ENCODE results near the gene FTCDNL1. TPM values are rescaled to one million over a fixed set of nuclear protein-coding genes. Genes with fewer than 3 reads are reported as not detected.

Gene FTCDNL1
- total RNA-seq, 3 donors from 2014 or later, result 2.1 to 5.1 (median 2.3) TPM

DNA sequence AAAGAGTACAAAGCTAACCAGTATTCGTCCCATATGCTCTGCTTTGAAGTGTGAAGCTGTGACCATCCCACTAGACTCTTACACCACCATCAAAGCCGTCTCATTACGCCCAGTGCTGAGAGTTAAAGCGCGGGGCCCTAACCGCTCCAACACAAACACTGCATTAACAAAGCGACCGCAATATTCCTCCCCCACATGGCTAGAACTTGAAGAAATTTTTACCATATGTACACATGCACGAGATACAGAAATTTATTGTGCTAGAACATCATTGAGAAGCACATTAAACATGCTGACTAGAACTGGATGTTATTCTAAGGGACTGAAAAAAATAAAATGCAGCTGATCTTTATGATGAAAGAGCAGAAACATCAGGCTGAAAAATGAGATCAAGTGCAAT is 20.5 kb downstream of the FTCDNL1 start:
- H3K4me1 ChIP-seq (ENCODE audit: low read depth), result no peaks in the 10 kb centered on the region
- intact Hi-C loops (cut with DNase I, micrococcal nuclease), result no loop called here
- H3K9me3 ChIP-seq, result no peaks in the 10 kb centered on the region

DNA sequence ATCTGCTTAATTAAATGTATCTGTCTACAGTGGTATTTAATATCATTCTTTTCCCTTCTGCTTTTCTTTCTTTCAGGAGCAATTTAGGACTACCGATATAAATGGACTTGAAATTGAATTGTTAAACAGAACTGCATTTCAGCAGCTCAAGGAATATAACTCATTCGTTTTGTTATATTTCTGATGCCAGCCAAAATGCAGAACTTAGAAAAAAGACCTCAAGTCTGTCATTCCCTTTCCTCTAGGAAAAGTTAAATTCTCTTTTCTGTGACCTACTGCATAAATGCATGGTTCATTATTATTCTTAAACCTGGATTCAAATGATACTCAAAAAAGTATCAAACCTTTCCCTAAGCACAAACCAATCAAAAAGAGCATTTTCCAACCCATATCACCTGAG is 21.4 kb downstream of the FTCDNL1 start:
- TF ChIP-seq, protein P1, sequence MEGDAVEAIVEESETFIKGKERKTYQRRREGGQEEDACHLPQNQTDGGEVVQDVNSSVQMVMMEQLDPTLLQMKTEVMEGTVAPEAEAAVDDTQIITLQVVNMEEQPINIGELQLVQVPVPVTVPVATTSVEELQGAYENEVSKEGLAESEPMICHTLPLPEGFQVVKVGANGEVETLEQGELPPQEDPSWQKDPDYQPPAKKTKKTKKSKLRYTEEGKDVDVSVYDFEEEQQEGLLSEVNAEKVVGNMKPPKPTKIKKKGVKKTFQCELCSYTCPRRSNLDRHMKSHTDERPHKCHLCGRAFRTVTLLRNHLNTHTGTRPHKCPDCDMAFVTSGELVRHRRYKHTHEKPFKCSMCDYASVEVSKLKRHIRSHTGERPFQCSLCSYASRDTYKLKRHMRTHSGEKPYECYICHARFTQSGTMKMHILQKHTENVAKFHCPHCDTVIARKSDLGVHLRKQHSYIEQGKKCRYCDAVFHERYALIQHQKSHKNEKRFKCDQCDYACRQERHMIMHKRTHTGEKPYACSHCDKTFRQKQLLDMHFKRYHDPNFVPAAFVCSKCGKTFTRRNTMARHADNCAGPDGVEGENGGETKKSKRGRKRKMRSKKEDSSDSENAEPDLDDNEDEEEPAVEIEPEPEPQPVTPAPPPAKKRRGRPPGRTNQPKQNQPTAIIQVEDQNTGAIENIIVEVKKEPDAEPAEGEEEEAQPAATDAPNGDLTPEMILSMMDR (IDR thresholded peaks at IDR 0.05), result no peak
- DNase-seq (no peak), ATAC-seq (no peak)
- H3K36me3 ChIP-seq (ENCODE audit: low read depth), result no peaks in the 10 kb centered on the region
- no peak overlapping the region for H3K4me3 ChIP-seq
- H3K4me1 ChIP-seq (ENCODE audit: low read depth), result no peaks in the 10 kb centered on the region
- intact Hi-C loops (cut with DNase I, micrococcal nuclease), result no loop called here
- H3K9me3 ChIP-seq, result no peaks in the 10 kb centered on the region

More for the DNA sequence above, 20.5 kb downstream of the FTCDNL1 start:
- no peaks in the 10 kb centered on the region for H3K36me3 ChIP-seq (ENCODE audit: low read depth)
- TF ChIP-seq, protein P1 (IDR thresholded peaks at IDR 0.05), result no peak
- no peak for ATAC-seq
- no peak overlapping the region for H3K4me3 ChIP-seq
- no peak for DNase-seq

DNA sequence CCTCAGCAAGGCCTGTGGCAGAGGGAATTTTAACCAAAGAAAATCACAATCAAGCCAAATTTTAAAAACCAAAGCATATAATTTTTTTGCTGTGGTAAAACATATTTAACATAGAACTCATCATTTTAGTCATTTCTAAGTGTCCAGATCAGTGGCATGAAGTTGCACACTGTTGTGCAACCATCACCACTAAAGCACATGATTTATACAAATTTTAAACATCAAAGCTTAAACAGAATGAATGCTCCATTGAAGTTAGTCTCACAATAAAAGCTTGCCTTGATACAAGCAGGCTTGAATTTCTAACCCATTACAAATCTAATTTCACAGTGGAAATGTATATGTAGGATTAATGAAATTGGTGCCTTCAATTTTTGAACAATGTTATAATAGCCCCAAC is 31.2 kb downstream of the FTCDNL1 start:
- H3K4me1 ChIP-seq (ENCODE audit: low read depth), result peaks cover 3% of the 10 kb centered on the region
- H3K4me3 ChIP-seq, result no peak overlapping the region
- DNase-seq (no peak), ATAC-seq (no peak)
- TF ChIP-seq, protein P1 (IDR thresholded peaks at IDR 0.05), result no peak
- H3K9me3 ChIP-seq, result no peaks in the 10 kb centered on the region
- no peaks in the 10 kb centered on the region for H3K36me3 ChIP-seq (ENCODE audit: low read depth)
- intact Hi-C loops (cut with DNase I, micrococcal nuclease), result no loop called here

DNA sequence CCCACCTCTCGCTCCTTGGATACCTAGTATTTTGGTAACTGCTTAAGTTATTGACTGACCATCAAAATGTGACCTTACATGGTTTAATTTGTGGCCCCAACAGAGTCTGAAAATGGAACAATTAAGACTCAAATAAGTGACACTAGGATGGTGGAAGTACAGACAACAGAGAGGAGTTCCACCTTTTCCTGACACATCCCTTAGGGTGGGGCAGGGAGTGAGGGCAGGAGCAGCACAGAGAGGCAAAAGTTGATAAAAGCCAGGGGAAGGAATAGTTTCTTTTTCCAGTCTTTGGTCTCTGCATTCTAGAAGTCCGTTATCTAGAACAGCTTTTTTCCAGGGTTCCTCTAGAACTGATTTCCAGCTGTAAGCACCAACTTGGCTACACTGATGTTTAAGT is 32.2 kb downstream of the FTCDNL1 start:
- Histone ChIP-seq H3K4me3 (no peak overlapping the region), H3K9me3 (no peaks in the 10 kb centered on the region), H3K36me3 (ENCODE audit: low read depth) (no peaks in the 10 kb centered on the region), H3K4me1 (ENCODE audit: low read depth) (peaks cover 3% of the 10 kb centered on the region)
- TF ChIP-seq, protein P1 (IDR thresholded peaks at IDR 0.05), result no peak
- no peak for DNase-seq
- ATAC-seq, result peak; percentile 56
- intact Hi-C loops (cut with DNase I, micrococcal nuclease), result no loop called here

DNA sequence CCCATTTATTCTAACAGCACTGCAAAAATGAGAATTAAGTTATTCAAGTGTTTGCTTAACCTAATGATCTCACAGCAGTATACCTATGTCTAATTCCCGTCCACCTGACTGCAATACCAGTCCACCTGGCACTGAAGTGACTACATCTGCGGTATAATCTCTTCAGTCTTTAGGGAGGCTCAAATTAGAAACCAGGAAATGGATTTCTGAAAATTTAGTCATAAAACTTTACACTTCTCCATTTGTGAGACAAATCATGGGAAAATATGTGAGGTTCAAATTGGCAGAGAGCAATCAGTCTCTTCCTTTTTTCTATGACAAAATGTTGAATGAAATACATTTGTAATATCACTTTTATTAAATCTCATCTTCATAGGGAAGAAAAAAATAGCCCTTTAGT is 33.0 kb downstream of the FTCDNL1 start:
- ATAC-seq, result peak; percentile 87
- intact Hi-C loops (cut with DNase I, micrococcal nuclease), result no loop called here

More for the DNA sequence above, 33.0 kb downstream of the FTCDNL1 start:
- Histone ChIP-seq H3K36me3 (ENCODE audit: low read depth) (no peaks in the 10 kb centered on the region), H3K4me1 (ENCODE audit: low read depth) (peaks cover 3% of the 10 kb centered on the region), H3K4me3 (no peak overlapping the region), H3K9me3 (no peaks in the 10 kb centered on the region)
- peak in 1 of 3 donors; percentile 31 for DNase-seq
- TF ChIP-seq, protein P1 (IDR thresholded peaks at IDR 0.05), result no peak
